ENCODE results near the gene CDH13. TPM values are rescaled to one million over a fixed set of nuclear protein-coding genes. Genes with fewer than 3 reads are reported as not detected.

The CDH13 gene
- total and polyA plus RNA-seq, 2 of the 8 experiments (the other 6 are each of a cell fraction or from before 2014, with no cell fraction given), result 2.3 to 2.4 TPM

- H3K4me2 ChIP-seq (ENCODE audit: insufficient read depth in 1 of 2, low read depth in 2 of 2, low read length in 2 of 2), result no peak overlapping the region
- H3K56ac ChIP-seq (replicated peaks; ENCODE audit: insufficient read length, low read depth, low read length), result no peak overlapping the region
- H3K36me3 ChIP-seq (ENCODE audit: control insufficient read depth in 2 of 4, insufficient read depth in 4 of 4, low read length in 3 of 4), result no peaks in the 10 kb centered on the region
- H2BK20ac ChIP-seq (ENCODE audit: low read length), result no peak overlapping the region
- H3K18ac ChIP-seq (ENCODE audit: extremely low read depth, low read length), result no peak overlapping the region
- H2AK5ac ChIP-seq (ENCODE audit: low read depth, low read length), result no peak overlapping the region
- no peaks in the 10 kb centered on the region for H3K23me2 ChIP-seq (ENCODE audit: low read depth, low read length)
- H3K9me3 ChIP-seq (ENCODE audit: insufficient read depth in 2 of 2, low read depth in 1 of 2, low read length in 1 of 2), result no peaks in the 10 kb centered on the region
- H2BK120ac ChIP-seq (replicated peaks; ENCODE audit: low read depth, low read length), result no peak overlapping the region
- no peak overlapping the region for H3K9ac ChIP-seq (replicated peaks in 1 of 4; ENCODE audit: extremely low read depth in 1 of 4, low read depth in 3 of 4, low read length in 3 of 4)
- H3K14ac ChIP-seq (ENCODE audit: insufficient read length), result no peak overlapping the region
- no peak overlapping the region for H2AFZ ChIP-seq (ENCODE audit: low read length)
- no peak overlapping the region for H4K8ac ChIP-seq (ENCODE audit: extremely low read depth, insufficient read depth, low read length)
- H2BK5ac ChIP-seq (ENCODE audit: low read depth, low read length), result no peak overlapping the region
- H3K4ac ChIP-seq (replicated peaks; ENCODE audit: insufficient read length, low read depth, low read length), result no peak overlapping the region
- no peak overlapping the region for H4K5ac ChIP-seq (ENCODE audit: insufficient read length, low read depth, low read length)
- H4K20me1 ChIP-seq (replicated peaks in 1 of 2; ENCODE audit: control insufficient read depth in 1 of 2, insufficient read depth in 2 of 2, low read length in 2 of 2), result peaks cover 0 to 1% of the 10 kb centered on the region in 2 experiments
- CTCF ChIA-PET (ENCODE audit: partially characterized antibody), result interaction anchor here (0.8 to 2.3 kb wide), 4 partner anchors 8 to 200 kb away, joined by 3 to 10 read pairs (median 3); no protein-coding TSS in a partner anchor
- TF ChIP-seq YY1 (IDR thresholded peaks at IDR 0.05; ENCODE audit: low read depth, low read length) (no peak), CBX8 (IDR thresholded peaks at IDR 0.05; ENCODE audit: borderline replicate concordance, low read depth, low read length) (no peak), CTBP2 (IDR thresholded peaks at IDR 0.05; ENCODE audit: borderline replicate concordance, insufficient read depth, insufficient read length, low read length) (no peak), KDM4A (IDR thresholded peaks at IDR 0.05; ENCODE audit: low read depth, low read length, severe bottlenecking) (no peak), RFX5 (IDR thresholded peaks at IDR 0.05; ENCODE audit: borderline replicate concordance, low read depth, low read length) (no peak), RBBP5 (IDR thresholded peaks at IDR 0.05; ENCODE audit: borderline replicate concordance, low read depth, low read length) (no peak), CBX5 (IDR thresholded peaks at IDR 0.05; ENCODE audit: low read depth, low read length) (no peak), BRCA1 (IDR thresholded peaks at IDR 0.05; ENCODE audit: low read depth, low read length) (no peak), SIRT6 (IDR thresholded peaks at IDR 0.05; ENCODE audit: low read length) (no peak)
- peaks cover 0 to 5% (median 3%) of the 10 kb centered on the region in 4 experiments; a peak in 3 of 7 replicates for H3K4me1 ChIP-seq (replicated peaks in 1 of 4; ENCODE audit: control insufficient read depth in 3 of 4, insufficient read depth in 4 of 4, low read length in 3 of 4)
- H3K27me3 ChIP-seq (replicated peaks in 1 of 4; ENCODE audit: control insufficient read depth in 3 of 4, extremely low read depth in 1 of 4, insufficient read depth in 3 of 4, low read length in 3 of 4), result no peaks in the 10 kb centered on the region
- H3K23ac ChIP-seq (ENCODE audit: insufficient read length), result no peak overlapping the region
- H2BK12ac ChIP-seq (ENCODE audit: low read depth, low read length), result no peak overlapping the region
- no peak for FAIRE-seq
- POLR2A ChIA-PET (ENCODE audit: partially characterized antibody), result no interaction called here
- WGBS, 2 experiments (ENCODE audit: extremely low coverage in 1 of 2, insufficient coverage in 1 of 2, insufficient read length in 1 of 2, insufficient replicate concordance in 2 of 2, low coverage in 1 of 2, low lambda C conversion rate in 2 of 2, missing lambda C conversion rate in 1 of 2), result 86% methylated on average over 9 of the region's 9 CpGs; no CpG with 5 or more reads in 1 of the 2 experiments
- H3K27ac ChIP-seq (ENCODE audit: low read depth, low read length), result no peak overlapping the region
- H3K79me1 ChIP-seq (ENCODE audit: low read depth, low read length), result no peaks in the 10 kb centered on the region
- H3K79me2 ChIP-seq (ENCODE audit: control insufficient read depth in 1 of 2, insufficient read depth in 2 of 2, low read length in 2 of 2), result no peaks in the 10 kb centered on the region
- H4K91ac ChIP-seq (replicated peaks; ENCODE audit: insufficient read length, low read length), result no peak overlapping the region
- no peak overlapping the region for H3K4me3 ChIP-seq (ENCODE audit: extremely low read depth in 1 of 4, insufficient read depth in 2 of 4, low read depth in 3 of 4, low read length in 4 of 4)
- DNase-seq (ENCODE audit: low read depth in 1 of 2, low spot score in 2 of 2), result no peak
- H2BK15ac ChIP-seq (ENCODE audit: low read length), result no peak overlapping the region
Observed at GRCh38 chr16:83247767-83248372, 621.1 kb downstream of the CDH13 start.
